GM23248 (cell line): ENCODE measurements around the gene RNF186. TPM values are rescaled to one million over a fixed set of nuclear protein-coding genes. Genes with fewer than 3 reads are reported as not detected.

Experiments
- DNase-seq: peaks from one replicate; pipeline ENCODE4 v3.0.0-alpha.2; 2015
- H2AFZ ChIP-seq: fragments of 200-600 bp; sonication (generic); 2 replicates; pipeline ENCODE4 v1.6.1; 2016; ENCODE audit warnings: antibody characterized with exemption
- H3F3A ChIP-seq: fragments of 200-600 bp; sonication (generic); 2 replicates; pipeline ENCODE4 v1.6.1; 2016; ENCODE audit warnings: mild to moderate bottlenecking, antibody characterized with exemption, mixed run types; ENCODE audit not compliant: insufficient read depth
- H3K27ac ChIP-seq: fragments of 200-600 bp; sonication (generic); 2 replicates; pipeline ENCODE4 v1.5.1; 2016; ENCODE audit warnings: mild to moderate bottlenecking
- H3K27me3 ChIP-seq: fragments of 200-600 bp; sonication (generic); replicated peaks from 2 replicates; pipeline ENCODE4 v1.6.1; 2016; ENCODE audit warnings: mild to moderate bottlenecking; ENCODE audit not compliant: insufficient read depth
- H3K36me3 ChIP-seq: fragments of 200-600 bp; sonication (generic); 2 replicates; pipeline ENCODE4 v1.6.1; 2016; ENCODE audit warnings: low read depth, mild to moderate bottlenecking
- H3K4me1 ChIP-seq: fragments of 200-600 bp; sonication (generic); 2 replicates; pipeline ENCODE4 v1.6.1; 2016; ENCODE audit warnings: mild to moderate bottlenecking; ENCODE audit not compliant: insufficient read depth
- H3K4me2 ChIP-seq: fragments of 200-600 bp; sonication (generic); one replicate; pipeline ENCODE4 v1.6.1; 2016; ENCODE audit warnings: mild to moderate bottlenecking; ENCODE audit not compliant: unreplicated experiment
- H3K4me3 ChIP-seq: fragments of 200-600 bp; sonication (generic); 2 replicates; pipeline ENCODE4 v1.5.1; 2016; ENCODE audit warnings: mild to moderate bottlenecking
- H3K79me2 ChIP-seq: fragments of 200-600 bp; sonication (generic); 2 replicates; pipeline ENCODE4 v1.6.1; 2016; ENCODE audit warnings: mild to moderate bottlenecking; ENCODE audit not compliant: insufficient read depth
- H3K9ac ChIP-seq: fragments of 200-600 bp; sonication (generic); 2 replicates; pipeline ENCODE4 v1.6.1; 2016; ENCODE audit warnings: mild to moderate bottlenecking
- H3K9me2 ChIP-seq: fragments of 200-600 bp; sonication (generic); 2 replicates; pipeline ENCODE4 v1.6.1; 2016; ENCODE audit warnings: mixed run types, mild to moderate bottlenecking, moderate library complexity; ENCODE audit not compliant: insufficient read depth
- H3K9me3 ChIP-seq: fragments of 200-600 bp; sonication (generic); one replicate; pipeline ENCODE4 v1.6.1; 2017; ENCODE audit warnings: low read depth
- H4K20me1 ChIP-seq: fragments of 200-600 bp; sonication (generic); 2 replicates; pipeline ENCODE4 v1.6.0; 2016; ENCODE audit not compliant: insufficient read depth
- EZH2 ChIP-seq: fragments of 200-600 bp; sonication (generic); IDR thresholded peaks from 2 replicates; pipeline ENCODE4 v1.6.1; 2018; ENCODE audit warnings: antibody characterized with exemption, mild to moderate bottlenecking; ENCODE audit not compliant: insufficient read depth, poor library complexity, severe bottlenecking
- EZH2phosphoT487 ChIP-seq: fragments of 200-600 bp; sonication (generic); IDR thresholded peaks from 2 replicates; pipeline ENCODE4 v1.6.1; 2018; ENCODE audit warnings: antibody characterized with exemption, moderate library complexity, mild to moderate bottlenecking, low read depth; ENCODE audit not compliant: insufficient read depth
- WGBS, 2 experiments: methylation state at CpG; one replicate each; pipeline ENCODE4 v1.1.6; 2015 to 2017; ENCODE audit warnings: low lambda C conversion rate in 2 of 2, low coverage in 1 of 2; ENCODE audit errors: missing lambda C conversion rate in 2 of 2; 5-methylcytosine and 5-hydroxymethylcytosine counted together
- in situ Hi-C: fragments of 300-500 bp; cut with MboI; formaldehyde crosslinking; loops from 2 replicates; pipeline ENCODE4 v1.15.0; 2020
- polyA plus RNA-seq: library from polyadenylated mRNA; unstranded; fragments of >200 nt; fragmentation: Nextera tagmentation; extraction: Ambion mirVana; gene quantifications from 2 replicates; pipeline ENCODE4 v1.2.1, GENCODE V29; 2016
- total RNA-seq: library from RNA; depleted of rRNA; stranded (reverse); fragments of >200 nt; shearing (Covaris generic); gene quantifications from 2 replicates; pipeline ENCODE4 v1.2.3, GENCODE V29; 2014

RNF186 gene
- total and polyA plus RNA-seq, 2 experiments from 2014 or later, result not detected

GRCh38 chr1:19861034-19861433 lies 46.0 kb upstream of the RNF186 start:
- peak; percentile 73 for DNase-seq
- H2AFZ ChIP-seq, result 0 out of 2 replicates have a peak overlapping the region, but pooled peaks have one; percentile 17
- peak overlapping the region; percentile 55 for H3K27ac ChIP-seq
- H3K79me2 ChIP-seq, result no peaks in the 10 kb centered on the region
- H3K36me3 ChIP-seq, result no peaks in the 10 kb centered on the region
- H4K20me1 ChIP-seq, result no peaks in the 10 kb centered on the region
- H3K9ac ChIP-seq, result peak overlapping the region; percentile 23; the same call in 1 of the 2 replicates
- no peaks in the 10 kb centered on the region for H3K9me3 ChIP-seq
- WGBS, 2 experiments, result 39 to 44% methylated on average over 2 of the region's 2 CpGs
- no peaks in the 10 kb centered on the region for H3K9me2 ChIP-seq
- TF ChIP-seq EZH2, result no peak
- no peak for TF ChIP-seq EZH2phosphoT487
- H3F3A ChIP-seq, result peaks cover 29% of the 10 kb centered on the region
- no peaks in the 10 kb centered on the region for H3K27me3 ChIP-seq
- peak overlapping the region; percentile 32 for H3K4me2 ChIP-seq
- in situ Hi-C loops, result no loop called here
- no peak overlapping the region for H3K4me3 ChIP-seq
- H3K4me1 ChIP-seq, result peaks cover 35% of the 10 kb centered on the region

GRCh38 chr1:19860418-19860817 lies 45.3 kb upstream of the RNF186 start:
- Histone ChIP-seq H3K9me2 (no peaks in the 10 kb centered on the region), H3K27ac (peak overlapping the region; percentile 55; the same call in 1 of the 2 replicates), H3F3A (peaks cover 23% of the 10 kb centered on the region; the same call in 1 of the 2 replicates), H3K9ac (no peak overlapping the region), H3K4me2 (peak overlapping the region; percentile 32), H3K4me3 (no peak overlapping the region), H3K79me2 (no peaks in the 10 kb centered on the region), H3K36me3 (no peaks in the 10 kb centered on the region), H4K20me1 (no peaks in the 10 kb centered on the region), H2AFZ (no peak overlapping the region), H3K9me3 (no peaks in the 10 kb centered on the region), H3K27me3 (no peaks in the 10 kb centered on the region), H3K4me1 (peaks cover 35% of the 10 kb centered on the region)
- in situ Hi-C loops, result no loop called here
- no peak for DNase-seq
- WGBS, 2 experiments, result 82 to 87% methylated on average over 2 of the region's 2 CpGs
- no peak for TF ChIP-seq EZH2
- no peak for TF ChIP-seq EZH2phosphoT487

GRCh38 chr1:19859876-19860275 lies 44.8 kb upstream of the RNF186 start:
- WGBS, 2 experiments, result 70 to 77% methylated on average over 2 of the region's 2 CpGs
- DNase-seq, result peak; percentile 26
- Histone ChIP-seq H3K4me2 (no peak overlapping the region), H3K9ac (no peak overlapping the region), H3K27me3 (no peaks in the 10 kb centered on the region), H3K4me1 (peaks cover 33% of the 10 kb centered on the region), H3K27ac (no peak overlapping the region), H3K9me3 (no peaks in the 10 kb centered on the region), H3K4me3 (no peak overlapping the region), H4K20me1 (no peaks in the 10 kb centered on the region), H3K9me2 (no peaks in the 10 kb centered on the region), H3K79me2 (no peaks in the 10 kb centered on the region), H3F3A (peaks cover 23% of the 10 kb centered on the region; the same call in 1 of the 2 replicates), H3K36me3 (no peaks in the 10 kb centered on the region), H2AFZ (no peak overlapping the region)
- in situ Hi-C loops, result no loop called here
- TF ChIP-seq EZH2phosphoT487 (no peak), EZH2 (no peak)

- Histone ChIP-seq H3K4me2 (no peak overlapping the region), H3K9me2 (no peaks in the 10 kb centered on the region), H3F3A (peaks cover 21% of the 10 kb centered on the region; the same call in 1 of the 2 replicates), H3K27me3 (no peaks in the 10 kb centered on the region), H3K9ac (no peak overlapping the region), H3K4me3 (no peak overlapping the region), H3K27ac (no peak overlapping the region), H4K20me1 (no peaks in the 10 kb centered on the region), H3K36me3 (no peaks in the 10 kb centered on the region), H3K9me3 (no peaks in the 10 kb centered on the region), H3K79me2 (no peaks in the 10 kb centered on the region), H2AFZ (no peak overlapping the region), H3K4me1 (peaks cover 26% of the 10 kb centered on the region)
- DNase-seq, result no peak
- in situ Hi-C loops, result no loop called here
- WGBS, 2 experiments, result 10 to 29% methylated on average over 5 of the region's 5 CpGs
- TF ChIP-seq EZH2 (no peak), EZH2phosphoT487 (no peak)
These were observed 43.8 kb upstream of the RNF186 start for GRCh38 chr1:19858893-19859292.

GRCh38 chr1:19854866-19855265 lies 39.8 kb upstream of the RNF186 start:
- H4K20me1 ChIP-seq, result no peaks in the 10 kb centered on the region
- DNase-seq, result no peak
- in situ Hi-C loops, result no loop called here
- no peaks in the 10 kb centered on the region for H3K4me1 ChIP-seq
- H3K4me3 ChIP-seq, result no peak overlapping the region
- no peaks in the 10 kb centered on the region for H3K27me3 ChIP-seq
- H3K36me3 ChIP-seq, result no peaks in the 10 kb centered on the region
- H3K79me2 ChIP-seq, result no peaks in the 10 kb centered on the region
- no peak overlapping the region for H3K4me2 ChIP-seq
- no peak overlapping the region for H2AFZ ChIP-seq
- H3K9ac ChIP-seq, result no peak overlapping the region
- no peaks in the 10 kb centered on the region for H3K9me2 ChIP-seq
- no peak overlapping the region for H3K27ac ChIP-seq
- no peak for TF ChIP-seq EZH2
- TF ChIP-seq EZH2phosphoT487, result no peak
- no peaks in the 10 kb centered on the region for H3F3A ChIP-seq
- H3K9me3 ChIP-seq, result no peaks in the 10 kb centered on the region
